VCaP (cell line): ENCODE data around the gene NPAS2.
A peak's percentile ranks its signal among the peaks of the same experiment; 100 is the strongest.

Source experiments
- H3K27ac ChIP-seq: fragments of 450-650 bp; 2 replicates; pipeline ENCODE4 v1.5.1; 2017
- TF ChIP-seq, protein P1 (sequence below): fragments of 450-650 bp; conservative IDR thresholded peaks from 2 replicates; pipeline ENCODE4 v1.5.1; 2017; ENCODE audit warnings: mild to moderate bottlenecking, moderate library complexity

The NPAS2 gene

GRCh38 chr2:101038455-101039255 lies 218.7 kb downstream of the NPAS2 start:
- TF ChIP-seq, protein P1, sequence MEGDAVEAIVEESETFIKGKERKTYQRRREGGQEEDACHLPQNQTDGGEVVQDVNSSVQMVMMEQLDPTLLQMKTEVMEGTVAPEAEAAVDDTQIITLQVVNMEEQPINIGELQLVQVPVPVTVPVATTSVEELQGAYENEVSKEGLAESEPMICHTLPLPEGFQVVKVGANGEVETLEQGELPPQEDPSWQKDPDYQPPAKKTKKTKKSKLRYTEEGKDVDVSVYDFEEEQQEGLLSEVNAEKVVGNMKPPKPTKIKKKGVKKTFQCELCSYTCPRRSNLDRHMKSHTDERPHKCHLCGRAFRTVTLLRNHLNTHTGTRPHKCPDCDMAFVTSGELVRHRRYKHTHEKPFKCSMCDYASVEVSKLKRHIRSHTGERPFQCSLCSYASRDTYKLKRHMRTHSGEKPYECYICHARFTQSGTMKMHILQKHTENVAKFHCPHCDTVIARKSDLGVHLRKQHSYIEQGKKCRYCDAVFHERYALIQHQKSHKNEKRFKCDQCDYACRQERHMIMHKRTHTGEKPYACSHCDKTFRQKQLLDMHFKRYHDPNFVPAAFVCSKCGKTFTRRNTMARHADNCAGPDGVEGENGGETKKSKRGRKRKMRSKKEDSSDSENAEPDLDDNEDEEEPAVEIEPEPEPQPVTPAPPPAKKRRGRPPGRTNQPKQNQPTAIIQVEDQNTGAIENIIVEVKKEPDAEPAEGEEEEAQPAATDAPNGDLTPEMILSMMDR: peak; percentile 70
- H3K27ac ChIP-seq: 0 out of 2 replicates have a peak overlapping the region, but pooled peaks have one; percentile 8

GRCh38 chr2:101040072-101040471 lies 220.1 kb downstream of the NPAS2 start:
- TF ChIP-seq, protein P1: no peak
- H3K27ac ChIP-seq: no peak overlapping the region

DNA sequence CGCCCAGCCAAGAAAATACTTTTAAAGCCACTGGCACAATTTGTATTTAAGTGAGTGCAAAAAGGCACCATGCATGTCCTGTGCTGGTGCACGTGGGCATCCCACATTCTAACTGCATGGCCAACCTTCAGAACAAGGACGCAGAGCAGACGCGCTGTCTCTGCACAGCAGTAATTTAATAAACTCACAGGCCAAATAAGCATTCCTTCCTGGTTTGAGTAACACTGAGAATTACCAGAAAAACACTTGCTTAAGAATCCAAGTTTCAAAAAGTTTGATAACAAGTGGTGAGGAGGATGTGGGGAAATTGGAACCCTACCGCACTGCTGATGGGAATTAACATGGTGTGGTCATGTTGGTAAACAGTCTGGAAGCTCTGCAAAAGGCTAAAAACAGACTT lies 220.8 kb downstream of the NPAS2 start:
- H3K27ac ChIP-seq: no peak overlapping the region
- TF ChIP-seq, protein P1: no peak

GRCh38 chr2:101041413-101041812 lies 221.5 kb downstream of the NPAS2 start:
- TF ChIP-seq, protein P1: no peak
- no peak overlapping the region for H3K27ac ChIP-seq

- TF ChIP-seq, protein P1: no peak
- no peak overlapping the region for H3K27ac ChIP-seq
Measured at GRCh38 chr2:101045330-101045729, 225.4 kb downstream of the NPAS2 start.
